HepG2 (cell line): ENCODE measurements around the gene SGSH. TPM values are rescaled to one million over a fixed set of nuclear protein-coding genes. Genes with fewer than 3 reads are reported as not detected.

Source experiments
- ATAC-seq: fragments of 200-7000 bp; cut with Tn5 transposase; 3 replicates; pipeline ENCODE4 v1.9.1; 2020; ENCODE audit warnings: mild to moderate bottlenecking, moderate library complexity
- BruUV-seq: library from RNA; stranded (reverse); fragments of 400-500 nt; replicated peaks from 2 replicates; lab custom pipeline; 2021; lab: Mats Ljungman, UMichigan
- CTCF ChIA-PET: fragments of 300-600 bp; formaldehyde crosslinking; extraction: SDS; loops from one replicate; lab custom pipeline; 2021; ENCODE audit warnings: low total read pairs, inconsistent platforms, low intra/inter-chr PET ratio; lab: Yijun Ruan, JAX
- POLR2A ChIA-PET: fragments of 350-600 bp; sonication (Branson Sonifier 250); formaldehyde crosslinking; loops from one replicate; lab custom pipeline; 2020; ENCODE audit warnings: antibody characterized with exemption, inconsistent platforms; lab: Yijun Ruan, JAX
- DNase-seq: peaks from one replicate; pipeline ENCODE4 v3.0.0-alpha.2; 2015; ENCODE audit warnings: low spot score
- FAIRE-seq: peaks from 3 replicates; lab custom pipeline; 2011; peaks lifted over from hg19 to GRCh38; lab: Jason Lieb, UNC
- H2AFZ ChIP-seq: one replicate; pipeline ENCODE4 v1.6.1; 2011; ENCODE audit warnings: low read length, inconsistent platforms
- H3K27ac ChIP-seq: fragments of 300-600 bp; 3 replicates; pipeline ENCODE4 v1.8.0; 2011; ENCODE audit warnings: mixed run types, mild to moderate bottlenecking, mixed read lengths, low read length, inconsistent platforms; ENCODE audit not compliant: insufficient read depth; ENCODE audit errors: extremely low read length
- H3K27me3 ChIP-seq, 2 experiments: fragments of 200-600 bp in 1 of 2; 2 replicates in 1 of 2; 3 replicates in 1 of 2; pipeline versions ENCODE4 v1.6.0 to v1.8.0; 2011; ENCODE audit warnings: low read length in 2 of 2, mild to moderate bottlenecking in 2 of 2, moderate library complexity in 2 of 2, inconsistent platforms in 1 of 2; ENCODE audit not compliant: insufficient read depth in 2 of 2, control insufficient read depth in 1 of 2
- H3K36me3 ChIP-seq, 2 experiments: fragments of 200-600 bp in 1 of 2; replicated peaks in 1 of 2; 2 replicates in 1 of 2; 3 replicates in 1 of 2; pipeline versions ENCODE4 v1.5.1 to v1.8.0; 2011; ENCODE audit warnings: low read length in 2 of 2, inconsistent platforms in 1 of 2; ENCODE audit not compliant: insufficient read depth in 2 of 2, control insufficient read depth in 1 of 2
- H3K4me1 ChIP-seq: 2 replicates; pipeline ENCODE4 v1.5.1; 2012; ENCODE audit warnings: low read length, inconsistent platforms; ENCODE audit not compliant: insufficient read depth
- H3K4me2 ChIP-seq: 2 replicates; pipeline ENCODE4 v1.6.0; 2011; ENCODE audit warnings: low read depth, low read length, inconsistent platforms
- H3K4me3 ChIP-seq, 3 experiments: fragments of 200-600 bp in 1 of 3; sonication (generic), shearing (Covaris generic) in 1 of 3; replicated peaks in 1 of 3; 2 replicates each; pipeline ENCODE4 v1.5.1; 2011 to 2016; ENCODE audit warnings: low read length in 3 of 3, inconsistent platforms in 2 of 3, low read depth in 2 of 3, mild to moderate bottlenecking in 2 of 3, control low read depth in 1 of 3, mixed read lengths in 1 of 3; ENCODE audit not compliant: insufficient read depth in 1 of 3
- H3K79me2 ChIP-seq: one replicate; pipeline ENCODE4 v1.6.1; 2011; ENCODE audit warnings: low read length, inconsistent platforms; ENCODE audit not compliant: insufficient read depth
- H3K9ac ChIP-seq: 2 replicates; pipeline ENCODE4 v1.6.0; 2011; ENCODE audit warnings: mild to moderate bottlenecking, low read depth, low read length, inconsistent platforms; ENCODE audit not compliant: insufficient read depth
- H3K9me3 ChIP-seq: 2 replicates; pipeline ENCODE4 v1.5.1; 2012; ENCODE audit warnings: mild to moderate bottlenecking, low read length
- H4K20me1 ChIP-seq: 2 replicates; pipeline ENCODE4 v1.6.0; 2011; ENCODE audit warnings: inconsistent platforms, mild to moderate bottlenecking, low read length, moderate library complexity; ENCODE audit not compliant: insufficient read depth
- BORCS8-MEF2B ChIP-seq: sonication (generic); formaldehyde crosslinking; IDR thresholded peaks from 2 replicates; pipeline ENCODE4 v1.8.0; 2022; ENCODE audit warnings: mild to moderate bottlenecking, missing genetic modification reagents
- CTCF ChIP-seq: sonication (generic); formaldehyde crosslinking; IDR thresholded peaks from 2 replicates; pipeline ENCODE4 v1.5.0; 2020; ENCODE audit warnings: mild to moderate bottlenecking, missing genetic modification reagents, moderate library complexity
- FUBP1 ChIP-seq: sonication (generic); formaldehyde crosslinking; IDR thresholded peaks from 2 replicates; pipeline ENCODE4 v1.5.1; 2020; ENCODE audit warnings: missing genetic modification reagents, mild to moderate bottlenecking, borderline replicate concordance
- GMEB2 ChIP-seq: IDR thresholded peaks from 2 replicates; pipeline ENCODE4 v1.6.1; 2016; ENCODE audit warnings: missing biosample characterization, missing genetic modification reagents, low read depth
- HNF1B ChIP-seq: sonication (generic); formaldehyde crosslinking; IDR thresholded peaks from 2 replicates; pipeline ENCODE4 v1.5.1; 2020; ENCODE audit warnings: mild to moderate bottlenecking, moderate library complexity, missing genetic modification reagents
- PBX3 ChIP-seq: sonication (generic); formaldehyde crosslinking; IDR thresholded peaks from 2 replicates; pipeline ENCODE4 v1.8.1; 2023; ENCODE audit warnings: missing genetic modification reagents, inconsistent platforms, borderline replicate concordance
- SIN3A ChIP-seq: IDR thresholded peaks from 2 replicates; pipeline ENCODE4 v1.6.1; 2011; ENCODE audit warnings: low read depth, mild to moderate bottlenecking, control low read depth, low read length, borderline replicate concordance
- XRCC5 ChIP-seq: fragments of 200-400 bp; formaldehyde crosslinking; optimal IDR thresholded peaks from 2 replicates; pipeline ENCODE3; 2017; ENCODE audit warnings: mild to moderate bottlenecking, low read length
- ZNF503 ChIP-seq: sonication (generic); formaldehyde crosslinking; IDR thresholded peaks from 2 replicates; pipeline ENCODE4 v1.4.0; 2020; ENCODE audit warnings: missing genetic modification reagents
- ZSCAN12 ChIP-seq: sonication (generic); formaldehyde crosslinking; IDR thresholded peaks from 2 replicates; pipeline ENCODE4 v1.9.0; 2021; ENCODE audit warnings: mild to moderate bottlenecking, missing genetic modification reagents
- WGBS: methylation state at CpG from one replicate; pipeline ENCODE4 v1.1.6; 2017; ENCODE audit warnings: low lambda C conversion rate; 5-methylcytosine and 5-hydroxymethylcytosine counted together
- in situ Hi-C: cut with HindIII; loops from 2 replicates; pipeline ENCODE4 v1.10.0; 2017; ENCODE audit warnings: low pct_unique_long_range_greater_than_20kb; ENCODE audit not compliant: extremely low pct_ligation_motif_present
- intact Hi-C: fragments of 100-400 bp; cut with micrococcal nuclease; formaldehyde crosslinking; loops from one replicate; pipeline ENCODE4 v1.10.0; 2022; ENCODE audit not compliant: unreplicated experiment
- polyA plus RNA-seq, 8 experiments: library from polyadenylated mRNA; depleted of rRNA in 3 of 8; stranded (reverse) in 7 of 8; unstranded in 1 of 8; fragments of >200 nt; fragmentation: Illumina TruSeq in 4 of 8; extraction: Trizol in 4 of 8; gene quantifications; 2 replicates each; pipeline versions ENCODE4 v1.2.1 to v1.2.3, GENCODE V29; 2011 to 2016; ENCODE audit warnings: low read depth in 4 of 8, missing spikeins in 1 of 8, mixed read lengths in 1 of 8; ENCODE audit not compliant: insufficient read depth in 1 of 8
- total RNA-seq, 5 experiments: library from RNA; depleted of rRNA; stranded (reverse); fragments of >200 nt; fragmentation: Illumina TruSeq; extraction: Trizol; gene quantifications; 2 replicates each; pipeline ENCODE4 v1.2.3, GENCODE V29; 2016; ENCODE audit warnings: low read depth in 1 of 5

SGSH gene
- total and polyA plus RNA-seq, 2 of the 13 experiments (the other 11 are each of a cell fraction or from before 2014, with no cell fraction given), result 12.2 to 17.6 TPM

- no peak for TF ChIP-seq HNF1B (CRISPR knock-in tag)
- TF ChIP-seq, all 625 proteins: peak for 9
Measured at GRCh38 chr17:80191865-80192661, 28.1 kb downstream of the SGSH start (continued).

- in situ Hi-C loops (no loop called here), intact Hi-C loops (no loop called here)
- H3K9ac ChIP-seq, result no peak overlapping the region
- ChIA-PET POLR2A (interaction anchor here (1.4 to 2.6 kb wide), 2 partner anchors 15 to 45 kb away, joined by 3 to 5 read pairs; no protein-coding TSS in a partner anchor), CTCF (no interaction called here)
- no peak overlapping the region for H2AFZ ChIP-seq
- H3K27me3 ChIP-seq, result peaks cover 35 to 91% of the 10 kb centered on the region in 2 experiments
- no peak overlapping the region for H3K27ac ChIP-seq
- no peaks in the 10 kb centered on the region for H3K9me3 ChIP-seq
- FAIRE-seq (no peak), ATAC-seq (no peak), DNase-seq (no peak)
- no peaks in the 10 kb centered on the region; the same call in 1 of the 2 replicates for H4K20me1 ChIP-seq
- WGBS, result 64% methylated on average over 20 of the region's 20 CpGs
- H3K4me1 ChIP-seq, result peaks cover 43% of the 10 kb centered on the region
- H3K4me2 ChIP-seq, result no peak overlapping the region
- H3K79me2 ChIP-seq, result no peaks in the 10 kb centered on the region
- H3K4me3 ChIP-seq, result no peak overlapping the region
- no TSS peak for BruUV-seq
- H3K36me3 ChIP-seq, result no peaks in the 10 kb centered on the region
- TF ChIP-seq BORCS8-MEF2B (CRISPR knock-in tag), result no peak
- TF ChIP-seq SIN3A, result no peak
- no peak for TF ChIP-seq PBX3
- TF ChIP-seq CTCF (CRISPR knock-in tag), result peak; percentile 24; the same call in 1 of the 2 replicates
- TF ChIP-seq XRCC5, result peak; percentile 7
- no peak for TF ChIP-seq FUBP1 (CRISPR knock-in tag)
- no peak for TF ChIP-seq ZSCAN12 (CRISPR knock-in tag)
- no peak for TF ChIP-seq ZNF503 (CRISPR knock-in tag)
- TF ChIP-seq GMEB2, result no peak
Measured at GRCh38 chr17:80191192-80191591, 28.9 kb downstream of the SGSH start.
